OCI-M1 (cell line): ENCODE results near the gene MGLL.

Experiments
- DNase-seq: peaks from one replicate; lab custom pipeline; 2025; lab: John Stamatoyannopoulos, UW

MGLL gene

GRCh38 chr3:127722091-127722784, 100.1 kb downstream of the MGLL start:
- DNase-seq: no peak

GRCh38 chr3:127720985-127721935, 101.1 kb downstream of the MGLL start:
- DNase-seq: no peak

- no peak for DNase-seq
These were observed 102.0 kb downstream of the MGLL start for GRCh38 chr3:127720161-127720823.

- DNase-seq: no peak
These were observed 102.9 kb downstream of the MGLL start for GRCh38 chr3:127719369-127719768.

GRCh38 chr3:127718916-127719290, 103.4 kb downstream of the MGLL start:
- DNase-seq: no peak

GRCh38 chr3:127718245-127718915, 103.9 kb downstream of the MGLL start:
- no peak for DNase-seq

- no peak for DNase-seq
These were observed 104.7 kb downstream of the MGLL start for GRCh38 chr3:127717357-127718244.

GRCh38 chr3:127716384-127716783, 105.9 kb downstream of the MGLL start:
- no peak for DNase-seq

- DNase-seq: no peak
These were observed 106.8 kb downstream of the MGLL start for GRCh38 chr3:127715532-127715931.

GRCh38 chr3:127714866-127715265, 107.4 kb downstream of the MGLL start:
- no peak for DNase-seq

GRCh38 chr3:127714125-127714571, 108.2 kb downstream of the MGLL start:
- DNase-seq: no peak

- no peak for DNase-seq
These were observed 109.2 kb downstream of the MGLL start for GRCh38 chr3:127712881-127713771.

GRCh38 chr3:127712461-127712860, 109.9 kb downstream of the MGLL start:
- DNase-seq: no peak

GRCh38 chr3:127711896-127712295, 110.4 kb downstream of the MGLL start:
- DNase-seq: no peak

- DNase-seq: no peak
These were observed 111.2 kb downstream of the MGLL start for GRCh38 chr3:127711021-127711695.

- no peak for DNase-seq
These were observed 112.0 kb downstream of the MGLL start for GRCh38 chr3:127710155-127710941.

- DNase-seq: no peak
These were observed 112.8 kb downstream of the MGLL start for GRCh38 chr3:127709320-127710060.

GRCh38 chr3:127708837-127709236, 113.5 kb downstream of the MGLL start:
- DNase-seq: no peak
